ENCODE measurements around the gene SYVN1.
"Not testable (repeated sequence)": the region's sequence is repeated elsewhere in the genome, so short reads cannot be mapped to it uniquely, and the experiment has no call there.

Gene SYVN1

DNA sequence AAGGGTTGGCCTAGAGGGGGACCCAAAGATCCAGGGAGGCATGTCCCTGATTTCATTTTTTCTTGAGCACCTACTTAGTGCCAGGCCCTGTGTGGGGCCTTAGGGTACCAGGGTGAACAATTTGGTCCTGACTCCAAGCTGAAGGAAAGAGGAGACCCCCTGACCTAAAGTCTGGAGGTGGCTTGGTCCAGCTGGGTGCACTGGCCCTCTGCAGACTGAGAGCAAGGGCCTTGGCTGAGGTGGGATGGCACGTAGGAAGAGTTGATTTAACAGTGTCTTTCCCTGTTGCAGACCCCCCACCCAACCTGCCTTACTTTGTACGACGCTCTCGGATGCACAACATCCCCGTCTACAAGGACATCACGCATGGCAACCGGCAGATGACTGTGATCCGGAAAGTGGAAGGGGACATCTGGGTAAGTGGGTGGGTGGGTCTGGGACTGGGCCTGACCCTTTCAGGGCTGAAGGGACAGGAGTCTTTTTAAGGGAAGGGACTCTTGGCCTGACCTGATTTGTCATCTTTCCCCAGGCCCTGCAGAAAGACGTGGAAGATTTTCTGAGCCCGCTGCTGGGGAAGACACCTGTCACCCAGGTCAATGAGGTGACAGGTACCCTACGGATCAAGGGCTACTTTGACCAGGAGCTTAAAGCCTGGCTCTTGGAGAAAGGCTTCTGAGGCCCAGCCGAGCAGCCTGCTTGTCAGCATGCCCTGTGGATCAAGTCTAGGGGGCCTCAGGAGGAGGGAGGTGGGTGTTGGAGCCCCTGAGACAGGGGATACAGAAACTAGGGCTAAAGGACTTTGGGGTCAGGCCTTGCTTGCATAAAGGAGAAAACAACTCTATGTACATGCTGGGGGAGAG lies 8.9 kb downstream of the SYVN1 start:
- no peak for DNase-seq

- DNase-seq, result no peak
Observed at GRCh38 chr11:65124480-65125196, 9.7 kb downstream of the SYVN1 start.

DNA sequence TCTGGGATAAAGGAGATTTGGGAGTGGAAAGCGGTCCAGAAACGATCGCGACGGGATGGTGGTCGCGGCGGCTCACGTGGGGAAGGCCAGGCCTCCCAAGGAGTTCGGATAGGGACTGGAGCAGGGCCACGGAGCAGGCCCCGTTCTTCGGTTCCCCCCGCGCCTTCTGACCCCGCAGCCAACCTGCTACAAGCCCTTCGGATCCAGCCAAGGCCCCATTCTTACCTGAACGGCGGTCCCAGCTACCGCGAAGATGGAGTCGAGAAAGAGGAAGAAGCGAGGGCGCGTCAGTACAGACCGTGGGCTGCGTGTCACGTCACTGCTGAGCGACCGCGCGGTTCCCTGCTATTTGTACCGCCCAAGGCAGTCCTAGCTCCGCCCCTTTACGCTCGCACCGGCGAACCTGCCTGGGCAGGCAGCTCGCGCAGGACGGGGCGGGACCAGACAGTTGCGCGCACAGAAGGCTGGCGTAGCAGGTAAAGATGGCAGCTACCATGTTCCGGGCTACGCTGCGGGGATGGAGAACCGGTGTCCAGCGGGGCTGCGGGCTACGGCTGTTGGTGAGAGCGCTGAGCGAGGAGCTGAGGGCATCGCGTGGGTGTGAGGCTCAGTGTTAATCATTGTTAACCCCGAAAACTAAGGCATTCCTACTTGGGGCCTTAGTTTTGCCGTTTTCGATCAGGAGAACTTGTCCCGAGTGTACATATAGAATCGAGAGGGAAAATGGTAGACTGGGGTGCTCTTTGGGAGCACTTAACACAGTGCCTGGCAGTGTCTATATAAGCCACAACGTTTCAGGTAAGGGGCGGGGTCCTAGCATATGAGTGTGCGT lies 12.2 kb downstream of the SYVN1 start, which contains the start of the genes FAU and MRPL49:
TSS of gene FAU (minus strand) at position 270 of the 832 bp plus-strand sequence. CDS start 321 bp downstream, outside the sequence.
TSS of gene MRPL49 (plus strand) at position 457 of the 832 bp plus-strand sequence. CDS start at position 483, 26 bp downstream.
- peak; percentile 60 for DNase-seq

GRCh38 chr11:65121447-65121864 lies 12.9 kb downstream of the SYVN1 start:
- DNase-seq, result no peak

- no peak for DNase-seq
Observed at GRCh38 chr11:65120831-65121230, 13.5 kb downstream of the SYVN1 start.

DNA sequence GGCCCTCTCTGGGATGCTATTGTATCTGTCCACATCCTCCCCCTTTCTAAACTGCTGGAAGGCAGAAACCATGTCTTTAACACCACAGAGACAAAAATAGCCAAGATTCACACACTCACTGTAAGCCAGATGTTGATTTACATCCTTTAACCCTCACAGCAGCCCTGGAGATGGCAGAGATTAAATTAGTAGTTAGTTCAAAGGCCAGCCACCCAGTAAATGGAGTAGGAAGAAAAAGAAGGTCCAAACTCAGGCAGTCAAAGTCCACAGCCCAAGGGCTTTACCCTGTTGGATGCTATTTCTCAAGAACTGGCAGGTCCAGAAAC lies 14.7 kb downstream of the SYVN1 start:
- no peak for DNase-seq

- not testable (repeated sequence) for DNase-seq
Observed at GRCh38 chr11:65118891-65119669, 15.2 kb downstream of the SYVN1 start.

DNA sequence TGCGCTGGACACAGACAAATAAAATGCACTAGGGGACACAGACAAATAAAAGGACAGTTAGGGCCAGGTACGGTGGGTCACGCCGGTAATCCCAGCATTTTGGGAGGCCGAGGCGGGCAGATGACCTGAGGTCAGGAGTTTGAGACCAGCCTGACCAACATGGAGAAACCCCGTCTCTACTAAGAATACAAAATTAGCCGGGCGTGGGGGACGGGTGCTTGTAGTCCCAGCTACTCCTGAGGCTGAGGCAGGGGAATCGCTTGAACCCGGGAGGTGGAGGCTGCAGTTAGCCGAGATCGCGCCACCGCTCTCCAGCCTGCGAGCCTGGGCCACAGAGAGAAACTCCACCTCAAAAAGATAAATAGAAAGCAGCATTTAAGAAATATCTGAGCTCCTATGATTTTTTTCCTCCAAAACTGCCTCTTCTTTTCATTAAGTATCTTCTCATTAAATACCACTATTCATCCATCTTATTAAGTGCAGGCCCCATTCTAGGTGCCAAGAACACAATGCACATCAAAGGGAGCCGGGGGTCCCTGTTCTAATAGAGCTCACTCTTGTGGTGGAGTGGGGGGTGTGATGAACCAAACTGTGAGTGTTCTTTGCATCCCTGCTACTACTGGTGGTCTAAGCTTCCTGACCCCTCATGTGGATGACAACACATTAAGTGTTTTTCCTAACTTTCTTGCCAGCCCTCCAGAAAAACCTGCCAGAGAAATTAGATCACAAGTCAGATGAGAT lies 16.1 kb downstream of the SYVN1 start:
- no peak for DNase-seq

- peak; percentile 71 for DNase-seq
Observed at GRCh38 chr11:65117206-65118096, 16.9 kb downstream of the SYVN1 start, which contains the start of gene ZNHIT2. Gene ZNHIT2 (minus strand): TSS chr11:65117701. CDS start chr11:65117653, 48 bp downstream.

DNA sequence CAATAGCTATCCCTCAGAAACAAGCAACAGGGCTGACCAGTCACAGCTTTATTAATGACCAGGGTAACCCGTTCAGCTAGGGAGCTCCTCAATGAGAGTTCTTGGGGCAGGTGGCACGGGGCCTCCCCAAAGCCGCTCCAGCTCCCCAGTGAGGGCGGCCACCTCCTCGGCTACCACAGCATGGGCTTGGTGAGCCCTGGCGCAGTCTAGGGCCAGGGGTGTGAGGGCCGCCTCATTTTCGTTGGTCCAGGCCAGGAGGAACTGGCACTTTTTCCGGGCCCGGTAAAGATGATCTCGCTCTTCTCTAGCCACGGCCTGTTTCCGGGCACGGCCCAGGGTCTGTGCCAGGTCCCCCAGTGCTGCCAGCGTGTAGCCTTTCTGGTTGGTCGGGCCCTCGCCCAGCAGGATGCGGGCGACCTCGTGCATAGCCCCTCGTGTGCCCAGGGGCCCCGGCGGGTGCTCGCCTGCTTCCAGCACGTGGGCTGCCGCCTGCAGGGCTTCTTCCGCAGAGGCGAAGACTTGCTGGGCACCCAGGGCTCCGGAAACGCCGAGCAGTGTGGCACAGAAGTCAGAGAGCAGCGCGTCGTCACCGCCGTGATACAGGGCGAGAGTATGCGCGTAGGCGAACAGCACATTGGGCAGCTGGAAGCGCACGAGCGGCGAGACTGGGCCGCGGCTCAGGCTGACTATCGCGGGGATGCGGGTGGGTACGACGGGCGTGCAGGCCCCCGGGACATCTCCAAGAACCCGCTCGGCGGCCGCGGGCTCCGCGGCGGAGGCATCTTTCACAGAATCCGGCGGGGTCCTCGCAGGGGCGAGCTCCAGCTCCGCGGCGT lies 17.7 kb downstream of the SYVN1 start:
- DNase-seq, result no peak

GRCh38 chr11:65115361-65116082 lies 18.8 kb downstream of the SYVN1 start:
- no peak for DNase-seq

DNA sequence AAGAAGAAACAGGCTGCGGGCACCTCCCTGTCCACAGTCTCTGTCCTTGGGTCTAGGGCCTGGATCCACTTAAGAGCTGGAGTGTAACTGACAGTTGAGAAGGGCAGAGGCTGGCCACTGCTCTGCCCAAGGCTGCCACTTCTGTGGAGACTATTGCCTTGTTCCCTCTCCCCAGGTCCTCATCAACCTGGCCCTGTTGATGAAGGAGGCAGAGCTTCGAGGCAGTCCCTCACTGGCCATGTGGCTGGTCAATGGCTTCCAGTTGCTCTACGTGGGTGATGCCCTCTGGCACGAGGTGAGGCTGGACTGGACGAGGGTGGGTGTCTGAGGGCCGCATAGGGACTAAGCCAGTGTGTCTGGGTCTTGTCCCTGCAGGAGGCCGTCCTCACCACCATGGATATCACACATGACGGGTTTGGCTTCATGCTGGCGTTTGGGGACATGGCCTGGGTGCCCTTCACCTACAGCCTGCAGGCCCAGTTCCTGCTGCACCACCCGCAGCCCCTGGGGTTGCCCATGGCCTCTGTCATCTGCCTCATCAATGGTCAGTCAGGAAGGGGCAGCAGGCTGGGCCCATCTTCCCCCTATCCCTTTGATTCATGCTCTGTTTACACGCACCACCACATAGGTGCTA lies 19.7 kb downstream of the SYVN1 start:
- no peak for DNase-seq

- DNase-seq, result no peak
Observed at GRCh38 chr11:65113839-65114238, 20.5 kb downstream of the SYVN1 start.

GRCh38 chr11:65113361-65113756 lies 21.0 kb downstream of the SYVN1 start:
- DNase-seq, result no peak

- DNase-seq, result no peak
Observed at GRCh38 chr11:65112546-65113360, 21.6 kb downstream of the SYVN1 start.

DNA sequence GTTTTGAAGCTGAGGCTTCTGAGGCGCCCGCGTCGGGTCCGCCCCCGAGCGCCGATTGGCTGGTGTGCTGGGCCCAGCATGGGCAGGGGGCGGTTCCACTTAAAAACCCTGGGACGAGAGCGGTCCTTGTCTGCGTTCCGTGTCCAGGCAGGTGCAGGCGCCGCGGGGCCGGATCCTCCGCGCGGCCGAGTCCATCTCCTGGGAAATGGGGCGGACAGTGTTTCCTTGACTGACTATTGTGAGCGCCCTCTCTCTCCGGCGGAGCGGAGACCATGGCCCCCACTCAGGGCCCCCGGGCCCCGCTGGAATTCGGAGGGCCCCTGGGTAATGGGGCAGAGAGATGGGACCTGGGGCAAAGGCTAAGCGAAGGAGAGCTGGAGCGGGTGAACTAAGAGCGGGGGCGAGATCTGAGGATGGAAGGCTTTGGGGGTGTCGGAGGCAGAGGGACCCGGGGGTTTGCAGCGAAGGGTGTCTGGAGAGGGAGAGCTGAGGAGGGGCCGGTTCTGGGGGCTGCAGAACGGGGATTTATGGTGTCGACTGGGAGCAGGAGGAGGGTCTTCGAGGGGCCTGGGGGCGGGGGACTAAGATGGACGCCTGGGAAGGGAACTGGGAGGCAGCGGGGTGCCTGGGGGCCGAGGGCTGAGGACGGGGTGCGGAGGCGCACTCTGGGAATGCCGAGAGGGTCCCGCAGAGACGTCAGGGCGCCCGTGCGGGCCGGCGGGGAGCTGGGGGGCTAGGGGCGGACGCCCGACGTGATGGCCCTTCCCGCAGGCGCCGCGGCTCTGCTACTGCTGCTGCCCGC lies 22.4 kb downstream of the SYVN1 start, which contains the start of gene TM7SF2:
TSS of gene TM7SF2 (plus strand) at position 129 of the 802 bp plus-strand sequence. CDS start at position 273, 144 bp downstream.
- no peak for DNase-seq
